HL-60 (cell line): ENCODE results near the gene ADNP.

Experiments used
- CTCF ChIP-seq: IDR thresholded peaks from one replicate; pipeline ENCODE4 v1.5.1; 2011; ENCODE audit warnings: low read length, control low read depth, inconsistent platforms; ENCODE audit not compliant: insufficient read depth
- GABPA ChIP-seq: IDR thresholded peaks from 2 replicates; pipeline ENCODE4 v1.6.1; 2012; ENCODE audit warnings: low read depth
- POLR2AphosphoS5 ChIP-seq: IDR thresholded peaks from 2 replicates; pipeline ENCODE4 v1.6.1; 2012; ENCODE audit warnings: low read depth
- REST ChIP-seq: IDR thresholded peaks from 2 replicates; pipeline ENCODE4 v1.6.1; 2012; ENCODE audit warnings: low read depth; ENCODE audit not compliant: insufficient replicate concordance

- TF ChIP-seq CTCF = no peak
- no peak; the same call in 1 of the 2 replicates for TF ChIP-seq POLR2AphosphoS5
- no peak for TF ChIP-seq REST
- no peak for TF ChIP-seq GABPA
Measured at GRCh38 chr20:50959543-50960126, 28.4 kb upstream of the ADNP start.
